ENCODE data around the gene C9orf57. TPM values are rescaled to one million over a fixed set of nuclear protein-coding genes. Genes with fewer than 3 reads are reported as not detected.
A peak's percentile ranks its signal among the peaks of the same experiment; 100 is the strongest.

Gene C9orf57
- total RNA-seq, 2 experiments from 2014 or later: not detected

DNA sequence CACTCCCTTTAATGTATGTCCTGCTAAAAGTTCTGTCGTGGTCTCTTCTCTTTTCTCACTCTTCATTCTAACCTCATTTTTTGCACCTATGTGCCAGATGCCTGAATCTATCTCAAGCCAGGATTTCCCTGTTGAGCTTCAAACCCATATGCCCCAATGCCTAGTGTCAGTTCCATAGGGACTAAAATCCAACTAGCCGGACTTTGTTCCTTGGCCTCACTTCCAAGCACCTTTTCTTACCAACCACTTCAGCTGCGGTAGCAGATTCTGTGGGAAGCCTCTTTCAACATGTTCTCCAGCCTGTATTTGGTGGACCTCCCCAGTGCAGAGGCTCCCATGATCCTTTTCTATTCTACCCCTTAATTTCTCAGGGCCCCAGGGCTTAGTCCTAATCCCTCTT is 17.5 kb downstream of the C9orf57 start:
- H3K4me3 Mint-ChIP-seq: no peak overlapping the region
- POLR2A ChIA-PET: no interaction called here

GRCh38 chr9:72041775-72042194 is 18.6 kb downstream of the C9orf57 start:
- no peak overlapping the region for H3K27ac Mint-ChIP-seq
- peaks cover 2% of the 10 kb centered on the region for H3K4me1 Mint-ChIP-seq
- peaks cover 10% of the 10 kb centered on the region for H3K27me3 Mint-ChIP-seq
- H3K36me3 Mint-ChIP-seq (ENCODE audit: low read depth): no peaks in the 10 kb centered on the region
- DNase-seq: no peak
- POLR2A ChIA-PET: no interaction called here
- H3K9me3 Mint-ChIP-seq: no peaks in the 10 kb centered on the region
- H3K4me3 Mint-ChIP-seq: no peak overlapping the region
- CTCF ChIA-PET: interaction anchor here (0.8 kb wide), 1 partner anchor 20 kb away, joined by 4 read pairs; no protein-coding TSS in a partner anchor

More for the DNA sequence above, 17.5 kb downstream of the C9orf57 start:
- Mint-ChIP-seq H3K27me3 (peaks cover 10% of the 10 kb centered on the region), H3K27ac (no peak overlapping the region), H3K9me3 (no peaks in the 10 kb centered on the region), H3K36me3 (ENCODE audit: low read depth) (no peaks in the 10 kb centered on the region), H3K4me1 (peaks cover 2% of the 10 kb centered on the region)
- no peak for DNase-seq
- CTCF ChIA-PET: no interaction called here

DNA sequence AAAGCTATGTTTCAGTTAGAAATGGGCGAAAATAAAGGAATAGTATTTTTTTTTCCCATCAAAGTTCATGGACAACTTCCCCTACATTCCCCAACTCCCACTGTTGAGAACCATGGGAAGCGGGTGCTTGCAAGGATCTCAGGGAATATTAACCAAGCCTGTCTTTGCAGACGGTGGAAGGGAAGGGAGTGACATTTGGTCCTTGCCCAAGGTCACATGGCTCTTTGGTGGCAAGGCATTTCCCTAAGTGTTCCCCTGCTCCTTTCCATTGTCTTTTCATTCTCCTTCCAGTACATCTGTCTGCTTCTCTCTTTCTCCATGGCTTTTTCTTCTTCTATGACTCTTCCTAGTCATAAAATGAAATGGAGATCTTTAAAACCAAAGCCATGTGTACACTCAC is 19.0 kb downstream of the C9orf57 start:
- H3K36me3 Mint-ChIP-seq (ENCODE audit: low read depth): no peaks in the 10 kb centered on the region
- peaks cover 2% of the 10 kb centered on the region for H3K4me1 Mint-ChIP-seq
- POLR2A ChIA-PET: no interaction called here
- no peak overlapping the region for H3K4me3 Mint-ChIP-seq
- CTCF ChIA-PET: no interaction called here
- DNase-seq: no peak
- H3K27me3 Mint-ChIP-seq: peaks cover 10% of the 10 kb centered on the region
- no peaks in the 10 kb centered on the region for H3K9me3 Mint-ChIP-seq
- no peak overlapping the region for H3K27ac Mint-ChIP-seq

DNA sequence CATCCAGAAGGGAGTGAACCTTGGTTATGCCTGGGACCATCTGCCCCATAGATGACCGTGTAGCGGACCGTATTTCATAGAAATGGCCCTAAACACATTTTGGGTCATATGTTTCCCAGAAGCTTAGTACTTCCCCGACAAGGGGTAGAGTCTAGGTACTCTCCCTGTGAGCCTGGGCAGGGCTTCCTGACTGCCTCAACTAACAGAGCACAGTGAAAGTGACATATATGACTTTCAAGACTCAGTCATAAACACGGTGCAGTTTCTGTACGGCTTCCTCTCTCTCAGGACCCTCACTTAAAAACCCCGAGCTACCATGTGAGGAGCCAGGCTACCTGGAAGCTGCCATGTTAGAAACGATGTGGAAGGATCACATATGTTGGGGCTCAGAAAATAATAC is 20.9 kb downstream of the C9orf57 start:
- no peak for DNase-seq
- Mint-ChIP-seq H3K4me1 (peaks cover 2% of the 10 kb centered on the region), H3K27ac (no peak overlapping the region), H3K27me3 (peaks cover 10% of the 10 kb centered on the region), H3K9me3 (no peaks in the 10 kb centered on the region), H3K36me3 (ENCODE audit: low read depth) (no peaks in the 10 kb centered on the region), H3K4me3 (no peak overlapping the region)
- POLR2A ChIA-PET: interaction anchor here (0.6 kb wide), 1 partner anchor 212 kb away, joined by 3 read pairs; no protein-coding TSS in a partner anchor
- CTCF ChIA-PET: interaction anchor here (0.6 to 2.0 kb wide), 10 partner anchors 9 to 1080 kb away, joined by 3 to 11 read pairs (median 4); no protein-coding TSS in a partner anchor

- H3K4me3 Mint-ChIP-seq: no peak overlapping the region
These were observed 21.5 kb downstream of the C9orf57 start for GRCh38 chr9:72038890-72039410.

GRCh38 chr9:72038408-72038807 is 22.0 kb downstream of the C9orf57 start:
- peaks cover 2% of the 10 kb centered on the region for H3K4me1 Mint-ChIP-seq
- H3K4me3 Mint-ChIP-seq: no peak overlapping the region
- ChIA-PET CTCF (interaction anchor here (0.6 to 2.0 kb wide), 10 partner anchors 10 to 855 kb away, joined by 3 to 11 read pairs (median 5); no protein-coding TSS in a partner anchor), POLR2A (no interaction called here)
- peaks cover 10% of the 10 kb centered on the region for H3K27me3 Mint-ChIP-seq
- no peak for DNase-seq
- no peak overlapping the region for H3K27ac Mint-ChIP-seq
- H3K9me3 Mint-ChIP-seq: no peaks in the 10 kb centered on the region
- H3K36me3 Mint-ChIP-seq (ENCODE audit: low read depth): no peaks in the 10 kb centered on the region

More at GRCh38 chr9:72038890-72039410, 21.5 kb downstream of the C9orf57 start:
- peak; percentile 65 for DNase-seq
- Mint-ChIP-seq H3K9me3 (no peaks in the 10 kb centered on the region), H3K27me3 (peaks cover 10% of the 10 kb centered on the region), H3K4me1 (peaks cover 2% of the 10 kb centered on the region), H3K36me3 (ENCODE audit: low read depth) (no peaks in the 10 kb centered on the region), H3K27ac (no peak overlapping the region)
- ChIA-PET CTCF (interaction anchor here (0.6 to 2.0 kb wide), 13 partner anchors 9 to 1081 kb away, joined by 3 to 11 read pairs (median 4); no protein-coding TSS in a partner anchor), POLR2A (interaction anchor here (0.6 kb wide), 1 partner anchor 211 kb away, joined by 3 read pairs; no protein-coding TSS in a partner anchor)

DNA sequence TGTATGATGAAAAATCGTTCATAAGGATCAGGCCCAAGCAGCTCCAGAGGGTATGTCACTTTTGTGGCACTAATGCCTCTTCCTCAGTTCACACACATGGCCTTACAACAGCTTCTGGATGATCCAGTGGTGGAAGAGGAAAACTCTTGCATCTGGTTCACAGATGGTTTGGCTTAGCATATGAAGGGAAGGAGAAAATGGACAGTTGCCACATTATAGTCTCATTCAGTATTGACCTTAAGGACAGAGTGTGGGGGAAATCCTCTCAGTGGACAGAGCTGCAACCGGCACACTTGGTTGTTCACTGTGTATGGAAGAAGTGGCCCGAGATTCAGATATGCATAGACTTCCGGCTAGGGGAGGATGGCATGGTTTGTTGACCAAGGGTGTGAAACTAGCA is 22.8 kb downstream of the C9orf57 start:
- H3K4me1 Mint-ChIP-seq: peaks cover 2% of the 10 kb centered on the region
- POLR2A ChIA-PET: no interaction called here
- peaks cover 3% of the 10 kb centered on the region for H3K27me3 Mint-ChIP-seq
- H3K27ac Mint-ChIP-seq: no peak overlapping the region
- H3K36me3 Mint-ChIP-seq (ENCODE audit: low read depth): no peaks in the 10 kb centered on the region
- DNase-seq: no peak
- CTCF ChIA-PET: interaction anchor here (0.5 kb wide), 1 partner anchor 253 kb away, joined by 3 read pairs; no protein-coding TSS in a partner anchor
- no peaks in the 10 kb centered on the region for H3K9me3 Mint-ChIP-seq
- H3K4me3 Mint-ChIP-seq: no peak overlapping the region

GRCh38 chr9:72030767-72031166 is 29.6 kb downstream of the C9orf57 start:
- ChIA-PET CTCF (no interaction called here), POLR2A (no interaction called here)
- no peak for DNase-seq
- no peaks in the 10 kb centered on the region for H3K36me3 Mint-ChIP-seq (ENCODE audit: low read depth)
- no peak overlapping the region for H3K27ac Mint-ChIP-seq
- H3K9me3 Mint-ChIP-seq: no peaks in the 10 kb centered on the region
- H3K27me3 Mint-ChIP-seq: no peaks in the 10 kb centered on the region
- H3K4me1 Mint-ChIP-seq: peaks cover 3% of the 10 kb centered on the region
- no peak overlapping the region for H3K4me3 Mint-ChIP-seq

DNA sequence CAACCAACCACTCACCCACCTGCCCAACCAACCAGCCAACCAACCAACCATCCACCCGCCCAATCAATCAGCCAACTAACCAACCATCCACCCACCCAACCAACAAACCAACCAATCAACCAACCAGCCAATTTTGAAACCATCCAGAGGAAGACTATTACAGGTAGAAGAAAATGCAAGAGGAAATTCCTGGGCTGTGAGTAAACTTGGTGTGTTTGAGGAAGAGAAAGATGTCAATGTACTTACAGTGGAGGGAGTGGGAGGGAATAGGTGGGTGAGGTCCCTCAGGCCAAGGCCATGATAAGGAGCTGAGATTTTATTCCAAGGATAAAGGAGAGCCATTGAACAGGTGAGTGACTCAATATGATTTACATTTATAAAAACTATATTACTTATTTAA is 30.4 kb downstream of the C9orf57 start:
- Mint-ChIP-seq H3K4me3 (no peak overlapping the region), H3K9me3 (no peaks in the 10 kb centered on the region), H3K27me3 (no peaks in the 10 kb centered on the region), H3K27ac (no peak overlapping the region), H3K36me3 (ENCODE audit: low read depth) (no peaks in the 10 kb centered on the region), H3K4me1 (peaks cover 6% of the 10 kb centered on the region)
- POLR2A ChIA-PET: no interaction called here
- DNase-seq: no peak
- CTCF ChIA-PET: no interaction called here

- no peaks in the 10 kb centered on the region for H3K9me3 Mint-ChIP-seq
- ChIA-PET CTCF (interaction anchor here (1.0 to 4.8 kb wide), 9 partner anchors 10 to 741 kb away, joined by 3 to 42 read pairs (median 5); no protein-coding TSS in a partner anchor), POLR2A (no interaction called here)
- peaks cover 9% of the 10 kb centered on the region for H3K4me1 Mint-ChIP-seq
- no peak overlapping the region for H3K27ac Mint-ChIP-seq
- H3K4me3 Mint-ChIP-seq: no peak overlapping the region
- no peaks in the 10 kb centered on the region for H3K36me3 Mint-ChIP-seq (ENCODE audit: low read depth)
- no peak for DNase-seq
- H3K27me3 Mint-ChIP-seq: no peaks in the 10 kb centered on the region
These were observed 34.5 kb downstream of the C9orf57 start for GRCh38 chr9:72025906-72026305.

- no peak for DNase-seq
- H3K4me3 Mint-ChIP-seq: no peak overlapping the region
- POLR2A ChIA-PET: no interaction called here
- H3K36me3 Mint-ChIP-seq (ENCODE audit: low read depth): no peaks in the 10 kb centered on the region
- H3K27ac Mint-ChIP-seq: no peak overlapping the region
- H3K27me3 Mint-ChIP-seq: no peaks in the 10 kb centered on the region
- H3K4me1 Mint-ChIP-seq: peaks cover 9% of the 10 kb centered on the region
- CTCF ChIA-PET: interaction anchor here (1.1 to 4.8 kb wide), 3 partner anchors 16 to 216 kb away, joined by 3 to 42 read pairs (median 4); no protein-coding TSS in a partner anchor
- no peaks in the 10 kb centered on the region for H3K9me3 Mint-ChIP-seq
These were observed 36.8 kb downstream of the C9orf57 start for GRCh38 chr9:72023596-72023995.

- ChIA-PET POLR2A (no interaction called here), CTCF (interaction anchor here (1.5 to 4.8 kb wide), 2 partner anchors 16 to 215 kb away, joined by 4 to 42 read pairs; no protein-coding TSS in a partner anchor)
- DNase-seq: no peak
- H3K4me3 Mint-ChIP-seq: no peak overlapping the region
- H3K4me1 Mint-ChIP-seq: peaks cover 9% of the 10 kb centered on the region
- H3K27me3 Mint-ChIP-seq: no peaks in the 10 kb centered on the region
- no peak overlapping the region for H3K27ac Mint-ChIP-seq
- no peaks in the 10 kb centered on the region for H3K36me3 Mint-ChIP-seq (ENCODE audit: low read depth)
- no peaks in the 10 kb centered on the region for H3K9me3 Mint-ChIP-seq
These were observed 37.6 kb downstream of the C9orf57 start for GRCh38 chr9:72022841-72023240.

GRCh38 chr9:72013292-72013760 is 47.1 kb downstream of the C9orf57 start:
- ChIA-PET CTCF (interaction anchor here (0.5 kb wide), 1 partner anchor 15 kb away, joined by 3 read pairs; no protein-coding TSS in a partner anchor), POLR2A (no interaction called here)
- no peak for DNase-seq

More at GRCh38 chr9:72013292-72013760, 47.1 kb downstream of the C9orf57 start:
- Mint-ChIP-seq H3K27me3 (no peaks in the 10 kb centered on the region), H3K36me3 (ENCODE audit: low read depth) (no peaks in the 10 kb centered on the region), H3K9me3 (no peaks in the 10 kb centered on the region), H3K27ac (no peak overlapping the region), H3K4me3 (no peak overlapping the region), H3K4me1 (peaks cover 10% of the 10 kb centered on the region)
